WTC11 (cell line): ENCODE data around the gene PEAK3. TPM values are rescaled to one million over a fixed set of nuclear protein-coding genes. Genes with fewer than 3 reads are reported as not detected.
A peak's percentile ranks its signal among the peaks of the same experiment; 100 is the strongest.

Experiments
- ATAC-seq: fragments of 200-7000 bp; cut with Tn5 transposase; 2 replicates; pipeline ENCODE4 v1.10.0; 2021; ENCODE audit warnings: mild to moderate bottlenecking, moderate library complexity
- CTCF ChIA-PET: fragments of 300-600 bp; sonication (Branson Sonifier 250); formaldehyde crosslinking; loops from one replicate; lab custom pipeline; 2021; ENCODE audit warnings: antibody characterized with exemption; lab: Charles Lee
- POLR2A ChIA-PET: fragments of 350-600 bp; sonication (Branson Sonifier 250); formaldehyde crosslinking; loops from one replicate; lab custom pipeline; 2021; ENCODE audit warnings: antibody characterized with exemption; lab: Charles Lee
- DNase-seq: peaks from one replicate; pipeline ENCODE4 v3.0.0; 2021; ENCODE audit warnings: low spot score
- H3K27ac Mint-ChIP-seq: 2 replicates; pipeline ENCODE4 v1.8.0; 2021; ENCODE audit warnings: mixed read lengths
- H3K27me3 Mint-ChIP-seq: 2 replicates; pipeline ENCODE4 v1.8.0; 2021; ENCODE audit warnings: low read depth, mild to moderate bottlenecking, moderate library complexity, mixed read lengths
- H3K36me3 Mint-ChIP-seq: 2 replicates; pipeline ENCODE4 v1.8.0; 2021; ENCODE audit warnings: mixed read lengths
- H3K4me1 Mint-ChIP-seq: 2 replicates; pipeline ENCODE4 v1.8.0; 2022; ENCODE audit warnings: mixed read lengths
- H3K4me3 Mint-ChIP-seq: 2 replicates; pipeline ENCODE4 v1.8.0; 2021; ENCODE audit warnings: mild to moderate bottlenecking, moderate library complexity, mixed read lengths
- H3K9me3 Mint-ChIP-seq: 2 replicates; pipeline ENCODE4 v1.8.0; 2021; ENCODE audit warnings: mixed read lengths
- ATF1 ChIP-seq: sonication (generic); formaldehyde crosslinking; IDR thresholded peaks from 2 replicates; pipeline ENCODE4 v1.8.1; 2023; ENCODE audit warnings: mild to moderate bottlenecking, moderate library complexity, missing genetic modification reagents
- CREB1 ChIP-seq: sonication (generic); formaldehyde crosslinking; IDR thresholded peaks from 2 replicates; pipeline ENCODE4 v1.8.0; 2023; ENCODE audit warnings: mild to moderate bottlenecking, missing genetic modification reagents
- FOXJ3 ChIP-seq: sonication (generic); formaldehyde crosslinking; IDR thresholded peaks from 2 replicates; pipeline ENCODE4 v1.9.0; 2021; ENCODE audit warnings: missing genetic modification reagents, mild to moderate bottlenecking, borderline replicate concordance
- FOXK1 ChIP-seq: sonication (generic); formaldehyde crosslinking; IDR thresholded peaks from 2 replicates; pipeline ENCODE4 v1.8.0; 2022; ENCODE audit warnings: mild to moderate bottlenecking, moderate library complexity, missing genetic modification reagents
- IRF2 ChIP-seq: sonication (generic); formaldehyde crosslinking; IDR thresholded peaks from 2 replicates; pipeline ENCODE4 v1.8.0; 2022; ENCODE audit warnings: low read depth, missing genetic modification reagents, borderline replicate concordance
- JUN ChIP-seq: sonication (generic); formaldehyde crosslinking; IDR thresholded peaks from 2 replicates; pipeline ENCODE4 v1.8.0; 2023; ENCODE audit warnings: mild to moderate bottlenecking, missing genetic modification reagents
- NR1H2 ChIP-seq: sonication (generic); formaldehyde crosslinking; IDR thresholded peaks from 2 replicates; pipeline ENCODE4 v1.9.0; 2021; ENCODE audit warnings: mild to moderate bottlenecking, moderate library complexity, missing genetic modification reagents
- SP1 ChIP-seq: sonication (generic); formaldehyde crosslinking; conservative IDR thresholded peaks from 2 replicates; pipeline ENCODE4 v1.8.1; 2022; ENCODE audit warnings: missing genetic modification reagents
- TEAD4 ChIP-seq: sonication (generic); formaldehyde crosslinking; IDR thresholded peaks from 2 replicates; pipeline ENCODE4 v1.8.0; 2022; ENCODE audit warnings: mild to moderate bottlenecking, missing genetic modification reagents
- ZNF121 ChIP-seq: sonication (generic); formaldehyde crosslinking; IDR thresholded peaks from 2 replicates; pipeline ENCODE4 v1.8.0; 2023; ENCODE audit warnings: missing genetic modification reagents
- ZNF416 ChIP-seq: fragments of 250-450 bp; sonication (Bioruptor Pico); IDR thresholded peaks from 2 replicates; pipeline ENCODE4 v1.9.0; 2021; ENCODE audit warnings: mild to moderate bottlenecking, inconsistent platforms
- total RNA-seq: library from RNA; stranded (reverse); gene quantifications from 3 replicates; pipeline ENCODE4 v1.2.3, GENCODE V29; 2021
- TF ChIP-seq, protein P1 (sequence below): sonication (generic); formaldehyde crosslinking; IDR thresholded peaks from 2 replicates; pipeline ENCODE4 v1.8.1; 2023; ENCODE audit warnings: mild to moderate bottlenecking, missing genetic modification reagents, moderate library complexity
- TF ChIP-seq, protein P2 (sequence below): sonication (generic); formaldehyde crosslinking; IDR thresholded peaks from 2 replicates; pipeline ENCODE4 v1.8.0; 2022; ENCODE audit warnings: mild to moderate bottlenecking, missing genetic modification reagents
- TF ChIP-seq, protein P3 (sequence below): sonication (generic); formaldehyde crosslinking; IDR thresholded peaks from 2 replicates; pipeline ENCODE4 v1.8.1; 2022; ENCODE audit warnings: missing genetic modification reagents, borderline replicate concordance
- TF ChIP-seq, protein P4 (sequence below): fragments of 250-450 bp; sonication (Bioruptor Pico); IDR thresholded peaks from 2 replicates; pipeline ENCODE4 v1.8.0; 2021; ENCODE audit warnings: mild to moderate bottlenecking
- TF ChIP-seq, protein P5 (sequence below): sonication (generic); formaldehyde crosslinking; IDR thresholded peaks from 2 replicates; pipeline ENCODE4 v1.8.0; 2022; ENCODE audit warnings: missing genetic modification reagents
- TF ChIP-seq, protein P6 (sequence below): sonication (generic); formaldehyde crosslinking; IDR thresholded peaks from 2 replicates; pipeline ENCODE4 v1.8.0; 2022; ENCODE audit warnings: mild to moderate bottlenecking, missing genetic modification reagents
- TF ChIP-seq, protein P7 (sequence below): sonication (generic); formaldehyde crosslinking; IDR thresholded peaks from 2 replicates; pipeline ENCODE4 v1.8.0; 2022; ENCODE audit warnings: mild to moderate bottlenecking, missing genetic modification reagents

PEAK3 gene
- total RNA-seq, 1 experiment from 2014 or later: not detected

DNA sequence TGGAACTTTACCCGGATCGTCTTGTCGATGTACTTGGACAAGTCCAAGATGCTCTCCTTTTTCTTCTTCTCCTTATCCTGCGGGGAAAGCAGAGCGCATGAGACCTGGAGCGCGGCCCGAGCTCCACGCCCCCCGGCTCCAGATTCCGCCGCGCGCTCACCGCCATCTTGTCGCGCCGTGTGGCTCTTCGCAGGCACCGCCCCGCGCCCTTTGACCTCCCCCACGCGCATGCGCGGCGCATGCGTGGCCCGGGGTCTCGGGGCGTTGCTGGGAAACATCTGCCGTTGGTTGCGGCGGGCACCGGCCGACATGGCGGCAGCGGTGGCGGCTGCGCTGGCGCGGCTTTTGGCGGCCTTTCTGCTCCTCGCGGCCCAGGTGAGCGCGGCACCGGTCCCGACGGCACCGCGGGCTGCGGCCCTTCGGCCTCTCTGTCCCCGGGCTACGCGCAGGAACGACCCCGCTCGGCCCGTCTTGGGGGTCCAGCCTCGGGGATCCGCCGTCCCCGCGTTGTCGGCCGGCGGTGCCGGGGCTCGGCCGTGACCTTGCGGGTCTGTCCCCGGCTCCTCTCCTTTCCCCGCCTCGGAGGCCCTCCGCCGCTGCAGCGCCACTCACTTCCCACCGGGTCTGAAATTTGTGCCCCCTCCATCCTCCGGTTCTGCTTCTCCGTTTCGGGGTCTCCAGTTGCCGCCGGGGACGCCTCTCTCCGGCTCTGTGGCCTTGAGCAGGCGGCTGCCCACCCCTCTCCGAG lies 46.6 kb upstream of the PEAK3 start, which contains the start of the genes LSM7 and SPPL2B (continued):
- TF ChIP-seq SP1 (CRISPR knock-in tag) (peak; percentile 79), IRF2 (CRISPR knock-in tag) (no peak), NR1H2 (CRISPR knock-in tag) (no peak), TEAD4 (CRISPR knock-in tag) (no peak), FOXJ3 (no peak), CREB1 (CRISPR knock-in tag) (no peak), ATF1 (CRISPR knock-in tag) (peak; percentile 82; the same call in 1 of the 2 replicates), ZNF416 (CRISPR knock-in tag) (0 out of 2 replicates have a peak, but pooled peaks have one; percentile 5), JUN (CRISPR knock-in tag) (0 out of 2 replicates have a peak, but pooled peaks have one; percentile 60), FOXK1 (CRISPR knock-in tag) (peak; percentile 93)
- TF ChIP-seq, protein P1, sequence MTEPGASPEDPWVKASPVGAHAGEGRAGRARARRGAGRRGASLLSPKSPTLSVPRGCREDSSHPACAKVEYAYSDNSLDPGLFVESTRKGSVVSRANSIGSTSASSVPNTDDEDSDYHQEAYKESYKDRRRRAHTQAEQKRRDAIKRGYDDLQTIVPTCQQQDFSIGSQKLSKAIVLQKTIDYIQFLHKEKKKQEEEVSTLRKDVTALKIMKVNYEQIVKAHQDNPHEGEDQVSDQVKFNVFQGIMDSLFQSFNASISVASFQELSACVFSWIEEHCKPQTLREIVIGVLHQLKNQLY (CRISPR knock-in tag): peak; percentile 50; the same call in 1 of the 2 replicates
- TF ChIP-seq, protein P2, sequence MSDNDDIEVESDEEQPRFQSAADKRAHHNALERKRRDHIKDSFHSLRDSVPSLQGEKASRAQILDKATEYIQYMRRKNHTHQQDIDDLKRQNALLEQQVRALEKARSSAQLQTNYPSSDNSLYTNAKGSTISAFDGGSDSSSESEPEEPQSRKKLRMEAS: peak; percentile 80; the same call in 1 of the 2 replicates
- TF ChIP-seq, protein P3, sequence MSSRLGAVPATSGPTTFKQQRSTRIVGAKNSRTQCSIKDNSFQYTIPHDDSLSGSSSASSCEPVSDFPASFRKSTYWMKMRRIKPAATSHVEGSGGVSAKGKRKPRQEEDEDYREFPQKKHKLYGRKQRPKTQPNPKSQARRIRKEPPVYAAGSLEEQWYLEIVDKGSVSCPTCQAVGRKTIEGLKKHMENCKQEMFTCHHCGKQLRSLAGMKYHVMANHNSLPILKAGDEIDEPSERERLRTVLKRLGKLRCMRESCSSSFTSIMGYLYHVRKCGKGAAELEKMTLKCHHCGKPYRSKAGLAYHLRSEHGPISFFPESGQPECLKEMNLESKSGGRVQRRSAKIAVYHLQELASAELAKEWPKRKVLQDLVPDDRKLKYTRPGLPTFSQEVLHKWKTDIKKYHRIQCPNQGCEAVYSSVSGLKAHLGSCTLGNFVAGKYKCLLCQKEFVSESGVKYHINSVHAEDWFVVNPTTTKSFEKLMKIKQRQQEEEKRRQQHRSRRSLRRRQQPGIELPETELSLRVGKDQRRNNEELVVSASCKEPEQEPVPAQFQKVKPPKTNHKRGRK: no peak
- TF ChIP-seq, protein P4, sequence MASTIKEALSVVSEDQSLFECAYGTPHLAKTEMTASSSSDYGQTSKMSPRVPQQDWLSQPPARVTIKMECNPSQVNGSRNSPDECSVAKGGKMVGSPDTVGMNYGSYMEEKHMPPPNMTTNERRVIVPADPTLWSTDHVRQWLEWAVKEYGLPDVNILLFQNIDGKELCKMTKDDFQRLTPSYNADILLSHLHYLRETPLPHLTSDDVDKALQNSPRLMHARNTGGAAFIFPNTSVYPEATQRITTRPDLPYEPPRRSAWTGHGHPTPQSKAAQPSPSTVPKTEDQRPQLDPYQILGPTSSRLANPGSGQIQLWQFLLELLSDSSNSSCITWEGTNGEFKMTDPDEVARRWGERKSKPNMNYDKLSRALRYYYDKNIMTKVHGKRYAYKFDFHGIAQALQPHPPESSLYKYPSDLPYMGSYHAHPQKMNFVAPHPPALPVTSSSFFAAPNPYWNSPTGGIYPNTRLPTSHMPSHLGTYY: no peak
- TF ChIP-seq, protein P5, sequence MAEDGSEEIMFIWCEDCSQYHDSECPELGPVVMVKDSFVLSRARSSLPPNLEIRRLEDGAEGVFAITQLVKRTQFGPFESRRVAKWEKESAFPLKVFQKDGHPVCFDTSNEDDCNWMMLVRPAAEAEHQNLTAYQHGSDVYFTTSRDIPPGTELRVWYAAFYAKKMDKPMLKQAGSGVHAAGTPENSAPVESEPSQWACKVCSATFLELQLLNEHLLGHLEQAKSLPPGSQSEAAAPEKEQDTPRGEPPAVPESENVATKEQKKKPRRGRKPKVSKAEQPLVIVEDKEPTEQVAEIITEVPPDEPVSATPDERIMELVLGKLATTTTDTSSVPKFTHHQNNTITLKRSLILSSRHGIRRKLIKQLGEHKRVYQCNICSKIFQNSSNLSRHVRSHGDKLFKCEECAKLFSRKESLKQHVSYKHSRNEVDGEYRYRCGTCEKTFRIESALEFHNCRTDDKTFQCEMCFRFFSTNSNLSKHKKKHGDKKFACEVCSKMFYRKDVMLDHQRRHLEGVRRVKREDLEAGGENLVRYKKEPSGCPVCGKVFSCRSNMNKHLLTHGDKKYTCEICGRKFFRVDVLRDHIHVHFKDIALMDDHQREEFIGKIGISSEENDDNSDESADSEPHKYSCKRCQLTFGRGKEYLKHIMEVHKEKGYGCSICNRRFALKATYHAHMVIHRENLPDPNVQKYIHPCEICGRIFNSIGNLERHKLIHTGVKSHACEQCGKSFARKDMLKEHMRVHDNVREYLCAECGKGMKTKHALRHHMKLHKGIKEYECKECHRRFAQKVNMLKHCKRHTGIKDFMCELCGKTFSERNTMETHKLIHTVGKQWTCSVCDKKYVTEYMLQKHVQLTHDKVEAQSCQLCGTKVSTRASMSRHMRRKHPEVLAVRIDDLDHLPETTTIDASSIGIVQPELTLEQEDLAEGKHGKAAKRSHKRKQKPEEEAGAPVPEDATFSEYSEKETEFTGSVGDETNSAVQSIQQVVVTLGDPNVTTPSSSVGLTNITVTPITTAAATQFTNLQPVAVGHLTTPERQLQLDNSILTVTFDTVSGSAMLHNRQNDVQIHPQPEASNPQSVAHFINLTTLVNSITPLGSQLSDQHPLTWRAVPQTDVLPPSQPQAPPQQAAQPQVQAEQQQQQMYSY: no peak
- TF ChIP-seq, protein P6, sequence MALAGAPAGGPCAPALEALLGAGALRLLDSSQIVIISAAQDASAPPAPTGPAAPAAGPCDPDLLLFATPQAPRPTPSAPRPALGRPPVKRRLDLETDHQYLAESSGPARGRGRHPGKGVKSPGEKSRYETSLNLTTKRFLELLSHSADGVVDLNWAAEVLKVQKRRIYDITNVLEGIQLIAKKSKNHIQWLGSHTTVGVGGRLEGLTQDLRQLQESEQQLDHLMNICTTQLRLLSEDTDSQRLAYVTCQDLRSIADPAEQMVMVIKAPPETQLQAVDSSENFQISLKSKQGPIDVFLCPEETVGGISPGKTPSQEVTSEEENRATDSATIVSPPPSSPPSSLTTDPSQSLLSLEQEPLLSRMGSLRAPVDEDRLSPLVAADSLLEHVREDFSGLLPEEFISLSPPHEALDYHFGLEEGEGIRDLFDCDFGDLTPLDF (CRISPR knock-in tag): peak; percentile 13; the same call in 1 of the 2 replicates

DNA sequence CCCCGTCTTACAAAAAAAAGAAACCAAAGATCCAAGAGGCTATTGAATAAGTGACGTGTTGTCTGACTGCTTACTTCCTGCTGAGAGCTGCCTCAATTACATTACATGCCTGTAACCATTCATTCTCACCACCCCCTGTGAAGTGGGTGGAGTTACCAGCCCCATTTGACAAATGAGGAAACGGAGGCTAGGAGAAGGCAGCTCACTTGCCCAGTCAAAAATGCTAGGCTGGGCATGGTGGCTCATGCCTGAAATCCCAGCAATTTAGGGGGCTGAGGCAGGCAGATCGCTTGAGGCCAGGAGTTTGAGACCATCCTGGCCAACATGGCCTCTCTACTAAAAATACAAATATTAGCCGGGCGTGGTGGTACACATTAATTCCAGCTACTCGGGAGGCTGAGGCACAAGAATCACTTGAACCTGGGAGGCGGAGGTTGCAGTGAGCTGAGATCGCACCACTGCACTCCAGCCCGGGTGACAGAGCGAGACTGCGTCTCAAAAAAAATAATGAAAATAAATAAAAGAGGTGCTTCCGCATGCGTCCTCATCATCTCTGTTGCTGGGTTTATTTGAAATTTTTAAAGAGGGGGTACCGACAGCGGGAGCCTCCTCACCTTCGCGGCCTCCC lies 45.9 kb upstream of the PEAK3 start:
- no peak for DNase-seq
- ATAC-seq: peak; percentile 59
- 0 out of 2 replicates have a peak, but pooled peaks have one; percentile 12 for TF ChIP-seq ZNF121
- TF ChIP-seq CREB1 (CRISPR knock-in tag): no peak
- TF ChIP-seq, protein P7, sequence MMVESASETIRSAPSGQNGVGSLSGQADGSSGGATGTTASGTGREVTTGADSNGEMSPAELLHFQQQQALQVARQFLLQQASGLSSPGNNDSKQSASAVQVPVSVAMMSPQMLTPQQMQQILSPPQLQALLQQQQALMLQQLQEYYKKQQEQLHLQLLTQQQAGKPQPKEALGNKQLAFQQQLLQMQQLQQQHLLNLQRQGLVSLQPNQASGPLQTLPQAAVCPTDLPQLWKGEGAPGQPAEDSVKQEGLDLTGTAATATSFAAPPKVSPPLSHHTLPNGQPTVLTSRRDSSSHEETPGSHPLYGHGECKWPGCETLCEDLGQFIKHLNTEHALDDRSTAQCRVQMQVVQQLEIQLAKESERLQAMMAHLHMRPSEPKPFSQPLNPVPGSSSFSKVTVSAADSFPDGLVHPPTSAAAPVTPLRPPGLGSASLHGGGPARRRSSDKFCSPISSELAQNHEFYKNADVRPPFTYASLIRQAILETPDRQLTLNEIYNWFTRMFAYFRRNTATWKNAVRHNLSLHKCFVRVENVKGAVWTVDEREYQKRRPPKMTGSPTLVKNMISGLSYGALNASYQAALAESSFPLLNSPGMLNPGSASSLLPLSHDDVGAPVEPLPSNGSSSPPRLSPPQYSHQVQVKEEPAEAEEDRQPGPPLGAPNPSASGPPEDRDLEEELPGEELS (CRISPR knock-in tag): no peak
- TF ChIP-seq, all 79 proteins: peak for 1
- Mint-ChIP-seq H3K4me3 (peak overlapping the region; percentile 100), H3K27ac (peak overlapping the region; percentile 98), H3K36me3 (peaks cover 12% of the 10 kb centered on the region), H3K27me3 (no peaks in the 10 kb centered on the region), H3K9me3 (no peaks in the 10 kb centered on the region), H3K4me1 (peaks cover 41% of the 10 kb centered on the region)
- POLR2A ChIA-PET: interaction anchor here (0.6 to 1.3 kb wide), 2 partner anchors 14 to 100 kb away, joined by 3 read pairs; partner anchors contain the start of gene TIMM13
- CTCF ChIA-PET: interaction anchor here (0.5 to 3.3 kb wide), 10 partner anchors 9 to 553 kb away, joined by 3 to 20 read pairs (median 4); no protein-coding TSS in a partner anchor
